Ascending aorta (tissue), 2 donors: ENCODE results near the gene WDR37. TPM values are rescaled to one million over a fixed set of nuclear protein-coding genes. Genes with fewer than 3 reads are reported as not detected.

Source experiments
- DNase-seq, 2 donors: peaks; one replicate each; pipeline ENCODE4 v3.0.0-alpha.2; 2019; ENCODE audit warnings: low spot score in 2 of 2
- H3K27ac ChIP-seq, 2 donors: fragments of 200-600 bp; sonication (generic); one replicate each; pipeline ENCODE4 v1.5.1; 2016 to 2017; ENCODE audit warnings: mild to moderate bottlenecking in 1 of 2
- H3K27me3 ChIP-seq: fragments of 200-600 bp; sonication (generic); one replicate; pipeline ENCODE4 v1.5.1; 2017
- H3K36me3 ChIP-seq, 2 donors: fragments of 200-600 bp; sonication (generic); one replicate each; pipeline ENCODE4 v1.5.1; 2016
- H3K4me1 ChIP-seq, 2 donors: fragments of 200-600 bp; sonication (generic); one replicate each; pipeline ENCODE4 v1.5.1; 2016 to 2017; ENCODE audit warnings: mild to moderate bottlenecking in 1 of 2
- H3K4me3 ChIP-seq, 2 donors: fragments of 200-600 bp; sonication (generic); one replicate each; pipeline ENCODE4 v1.5.1; 2016 to 2017; ENCODE audit warnings: mild to moderate bottlenecking in 1 of 2
- H3K9me3 ChIP-seq, 2 donors: fragments of 200-600 bp; sonication (generic); one replicate each; pipeline ENCODE4 v1.5.1; 2016
- CTCF ChIP-seq, 3 experiments: fragments of 200-600 bp in 2 of 3; fragments of 450-650 bp in 1 of 3; sonication (generic) in 2 of 3; IDR thresholded peaks; one replicate each; pipeline ENCODE4 v1.5.1; 2016 to 2019; ENCODE audit warnings: antibody characterized with exemption in 3 of 3, mild to moderate bottlenecking in 1 of 3, moderate library complexity in 1 of 3
- intact Hi-C: fragments of 100-400 bp; cut with DNase I; formaldehyde crosslinking; loops from one replicate; pipeline ENCODE4 v1.15.1; 2023
- total RNA-seq: library from RNA; depleted of rRNA; stranded (reverse); fragments of >200 nt; gene quantifications from one replicate; pipeline ENCODE4 v1.1.0, GENCODE V29; 2016

WDR37 gene
- total RNA-seq, 1 donor from 2014 or later: 4.4 TPM

- TF ChIP-seq CTCF (IDR thresholded peaks at IDR 0.05): no peak
- Histone ChIP-seq H3K4me1 (no peaks in the 10 kb centered on the region), H3K36me3 (peaks cover 43 to 83% of the 10 kb centered on the region in 2 donors), H3K9me3 (no peaks in the 10 kb centered on the region), H3K27me3 (no peaks in the 10 kb centered on the region), H3K4me3 (no peak overlapping the region), H3K27ac (no peak overlapping the region)
- no peak for DNase-seq
- intact Hi-C loops: no loop called here
Observed at GRCh38 chr10:1119027-1119426, 62.8 kb downstream of the WDR37 start.

- Histone ChIP-seq H3K27ac (no peak overlapping the region), H3K36me3 (peaks cover 47 to 86% of the 10 kb centered on the region in 2 donors), H3K4me3 (no peak overlapping the region), H3K27me3 (no peaks in the 10 kb centered on the region), H3K9me3 (no peaks in the 10 kb centered on the region), H3K4me1 (no peaks in the 10 kb centered on the region)
- TF ChIP-seq CTCF (IDR thresholded peaks at IDR 0.05): no peak
- DNase-seq: no peak
- intact Hi-C loops: no loop called here
Observed at GRCh38 chr10:1119501-1119900, 63.3 kb downstream of the WDR37 start.

- Histone ChIP-seq H3K4me1 (no peaks in the 10 kb centered on the region), H3K9me3 (no peaks in the 10 kb centered on the region), H3K27ac (no peak overlapping the region), H3K4me3 (no peak overlapping the region), H3K36me3 (peaks cover 52 to 86% of the 10 kb centered on the region in 2 donors), H3K27me3 (no peaks in the 10 kb centered on the region)
- DNase-seq: no peak
- intact Hi-C loops: no loop called here
- TF ChIP-seq CTCF (IDR thresholded peaks at IDR 0.05): no peak
Observed at GRCh38 chr10:1120306-1120705, 64.1 kb downstream of the WDR37 start.

- DNase-seq: no peak
- H3K4me3 ChIP-seq: no peak overlapping the region
- H3K27ac ChIP-seq: no peak overlapping the region
- intact Hi-C loops: no loop called here
- no peak for TF ChIP-seq CTCF (IDR thresholded peaks at IDR 0.05)
- H3K27me3 ChIP-seq: no peaks in the 10 kb centered on the region
- no peaks in the 10 kb centered on the region for H3K4me1 ChIP-seq
- peaks cover 54 to 86% of the 10 kb centered on the region in 2 donors for H3K36me3 ChIP-seq
- no peaks in the 10 kb centered on the region for H3K9me3 ChIP-seq
Observed at GRCh38 chr10:1120801-1121211, 64.6 kb downstream of the WDR37 start.

- intact Hi-C loops: no loop called here
- Histone ChIP-seq H3K27me3 (no peaks in the 10 kb centered on the region), H3K36me3 (peaks cover 52 to 84% of the 10 kb centered on the region in 2 donors), H3K4me3 (no peak overlapping the region), H3K4me1 (no peaks in the 10 kb centered on the region), H3K9me3 (no peaks in the 10 kb centered on the region), H3K27ac (no peak overlapping the region)
- no peak for TF ChIP-seq CTCF (IDR thresholded peaks at IDR 0.05)
- DNase-seq: no peak
Observed at GRCh38 chr10:1121271-1121970, 65.2 kb downstream of the WDR37 start.
